ENCODE results near the gene INO80. TPM values are rescaled to one million over a fixed set of nuclear protein-coding genes. Genes with fewer than 3 reads are reported as not detected.

Gene INO80
- total RNA-seq, 4 donors from 2014 or later, result 17.5 to 111 (median 40.1) TPM

DNA sequence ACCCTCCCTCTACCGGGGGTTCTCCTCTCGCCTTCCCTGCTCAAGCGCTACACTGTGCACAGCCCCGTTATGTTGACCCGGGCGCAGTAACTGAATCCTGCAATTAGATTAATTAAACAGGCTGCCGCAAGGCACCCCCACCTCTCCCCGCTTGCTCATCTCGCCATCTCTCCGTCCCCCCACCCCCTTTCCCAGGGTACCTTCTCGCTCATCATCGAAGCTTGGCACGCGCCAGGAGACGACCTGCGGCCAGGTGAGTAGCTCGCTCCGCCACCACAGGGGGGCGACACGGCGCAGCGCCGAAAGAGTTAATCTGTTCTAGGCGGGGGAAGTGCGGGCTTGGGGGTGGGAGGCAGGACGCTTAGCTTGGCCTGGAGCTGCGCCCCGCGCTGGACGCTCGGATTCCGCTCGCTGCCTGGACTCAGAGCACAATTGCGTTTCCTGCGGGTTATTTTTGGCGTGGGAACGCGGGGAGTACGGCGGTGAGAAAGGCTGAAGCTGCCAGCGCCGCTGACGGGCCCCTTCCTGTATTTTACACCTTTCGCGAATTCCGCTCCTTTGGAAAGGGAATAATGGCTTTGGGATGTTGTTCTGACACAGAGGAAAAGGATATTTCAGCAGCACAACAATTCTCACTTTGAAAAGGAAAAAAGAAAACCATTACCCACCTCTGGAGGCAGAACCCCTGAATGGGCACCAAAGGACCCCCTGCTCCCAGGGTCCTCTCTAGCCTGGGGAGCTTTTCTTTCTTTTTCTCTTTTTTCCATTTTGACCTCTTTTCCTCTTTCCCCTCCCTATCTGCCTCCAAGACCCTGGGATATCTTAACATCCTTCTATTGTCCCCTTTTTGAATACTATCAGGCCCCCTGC is 185.4 kb downstream of the INO80 start:
- Histone ChIP-seq H3K9me3 (no peaks in the 10 kb centered on the region), H3K27me3 (no peaks in the 10 kb centered on the region), H3K4me1 (peaks cover 10 to 74% (median 46%) of the 10 kb centered on the region in 4 donors), H3K36me3 (peaks cover 0 to 12% (median 0%) of the 10 kb centered on the region in 3 donors), H3K4me3 (peak overlapping the region; percentile 35 to 68 (median 54)), H3K27ac (peak overlapping the region; percentile 1 to 72 (median 38))
- DNase-seq, result peak in 2 of 3 donors; percentile 63 to 78
- no peak for TF ChIP-seq POLR2A (IDR thresholded peaks at IDR 0.05)
- TF ChIP-seq, protein P1, sequence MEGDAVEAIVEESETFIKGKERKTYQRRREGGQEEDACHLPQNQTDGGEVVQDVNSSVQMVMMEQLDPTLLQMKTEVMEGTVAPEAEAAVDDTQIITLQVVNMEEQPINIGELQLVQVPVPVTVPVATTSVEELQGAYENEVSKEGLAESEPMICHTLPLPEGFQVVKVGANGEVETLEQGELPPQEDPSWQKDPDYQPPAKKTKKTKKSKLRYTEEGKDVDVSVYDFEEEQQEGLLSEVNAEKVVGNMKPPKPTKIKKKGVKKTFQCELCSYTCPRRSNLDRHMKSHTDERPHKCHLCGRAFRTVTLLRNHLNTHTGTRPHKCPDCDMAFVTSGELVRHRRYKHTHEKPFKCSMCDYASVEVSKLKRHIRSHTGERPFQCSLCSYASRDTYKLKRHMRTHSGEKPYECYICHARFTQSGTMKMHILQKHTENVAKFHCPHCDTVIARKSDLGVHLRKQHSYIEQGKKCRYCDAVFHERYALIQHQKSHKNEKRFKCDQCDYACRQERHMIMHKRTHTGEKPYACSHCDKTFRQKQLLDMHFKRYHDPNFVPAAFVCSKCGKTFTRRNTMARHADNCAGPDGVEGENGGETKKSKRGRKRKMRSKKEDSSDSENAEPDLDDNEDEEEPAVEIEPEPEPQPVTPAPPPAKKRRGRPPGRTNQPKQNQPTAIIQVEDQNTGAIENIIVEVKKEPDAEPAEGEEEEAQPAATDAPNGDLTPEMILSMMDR (IDR thresholded peaks at IDR 0.05), result peak in 5 of 6 experiments; percentile 30 to 54 (median 46)

DNA sequence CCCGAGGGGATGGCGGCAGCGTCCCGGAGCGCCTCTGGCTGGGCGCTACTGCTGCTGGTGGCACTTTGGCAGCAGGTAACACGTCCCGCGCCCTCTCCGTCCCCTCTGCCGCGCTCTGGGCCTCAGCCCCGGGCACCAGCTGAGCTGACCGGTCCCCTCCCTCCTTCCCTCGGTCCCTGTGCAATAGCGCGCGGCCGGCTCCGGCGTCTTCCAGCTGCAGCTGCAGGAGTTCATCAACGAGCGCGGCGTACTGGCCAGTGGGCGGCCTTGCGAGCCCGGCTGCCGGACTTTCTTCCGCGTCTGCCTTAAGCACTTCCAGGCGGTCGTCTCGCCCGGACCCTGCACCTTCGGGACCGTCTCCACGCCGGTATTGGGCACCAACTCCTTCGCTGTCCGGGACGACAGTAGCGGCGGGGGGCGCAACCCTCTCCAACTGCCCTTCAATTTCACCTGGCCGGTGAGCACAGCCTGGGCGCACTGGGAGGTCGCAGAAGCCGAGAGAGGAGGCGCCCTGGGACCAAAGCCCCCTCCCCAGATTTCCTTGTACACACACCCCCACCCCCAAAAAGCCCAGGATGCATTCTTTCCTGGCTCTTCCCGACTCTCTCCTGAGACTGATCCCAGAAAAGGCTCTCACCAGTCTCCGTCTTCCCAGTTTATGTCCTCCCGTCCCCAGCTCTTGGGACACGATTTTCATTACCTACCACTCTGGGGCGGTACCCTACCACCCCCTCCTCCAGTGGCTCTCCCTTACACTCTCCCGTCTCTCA is 186.2 kb downstream of the INO80 start:
- Histone ChIP-seq H3K9me3 (no peaks in the 10 kb centered on the region), H3K4me1 (peaks cover 10 to 77% (median 46%) of the 10 kb centered on the region in 4 donors), H3K27me3 (no peaks in the 10 kb centered on the region), H3K36me3 (peaks cover 0 to 6% (median 0%) of the 10 kb centered on the region in 3 donors), H3K27ac (peak overlapping the region; percentile 36 to 71 (median 56)), H3K4me3 (peak overlapping the region; percentile 35 to 68 (median 54))
- TF ChIP-seq POLR2A (IDR thresholded peaks at IDR 0.05), result no peak
- TF ChIP-seq, protein P1 (IDR thresholded peaks at IDR 0.05), result no peak
- DNase-seq, result peak in 2 of 3 donors; percentile 67 to 75

Small RNA genes lying within 50 kb of the gene (small RNA-seq; reads per million reads assigned to genes)
- gene ISCA1P4, result 0 reads per million in 2 donors

Other genes starting within 250 kb of the INO80 start
- gene RHOV, start 242.0 kb downstream of the INO80 start, total RNA-seq, result 1 to 10 TPM in 1 of 4 donors, under 1 TPM in 2, not detected in 1; 0.67 to 1.6 (median 0.88) TPM
- gene VPS18, start 221.8 kb downstream of the INO80 start, total RNA-seq, result 10 to 100 TPM; 15.7 to 26.8 (median 23.8) TPM
- gene DLL4, start 186.9 kb downstream of the INO80 start, total RNA-seq, result 10 to 100 TPM in 3 of 4 donors, 1 to 10 TPM in 1; 7.8 to 15.3 (median 12.3) TPM
- 1 to 10 TPM in 1 of 4 donors, not detected in 3; 2.4 TPM for gene CHAC1, start 162.8 kb downstream of the INO80 start, total RNA-seq
- gene EXD1, start 114.5 kb upstream of the INO80 start, total RNA-seq, result not detected
- 100 to 1,000 TPM; 107 to 534 (median 405) TPM for gene CHP1, start 115.0 kb upstream of the INO80 start, total RNA-seq
- 1 to 10 TPM in 2 of 4 donors, not detected in 2; 1.0 to 1.9 TPM for gene OIP5, start 216.3 kb upstream of the INO80 start, total RNA-seq
- gene NUSAP1, start 216.6 kb upstream of the INO80 start, total RNA-seq, result 10 to 100 TPM in 3 of 4 donors, 1 to 10 TPM in 1; 7.9 to 95.7 (median 14.6) TPM